NOMO-1 (cell line): ENCODE data around the gene CAMK2N2.

Experiments
- DNase-seq, 2 experiments: peaks; one replicate each; lab custom pipeline; 2025; ENCODE audit not compliant: unreplicated experiment in 2 of 2; lab: John Stamatoyannopoulos, UW

The CAMK2N2 gene

DNA sequence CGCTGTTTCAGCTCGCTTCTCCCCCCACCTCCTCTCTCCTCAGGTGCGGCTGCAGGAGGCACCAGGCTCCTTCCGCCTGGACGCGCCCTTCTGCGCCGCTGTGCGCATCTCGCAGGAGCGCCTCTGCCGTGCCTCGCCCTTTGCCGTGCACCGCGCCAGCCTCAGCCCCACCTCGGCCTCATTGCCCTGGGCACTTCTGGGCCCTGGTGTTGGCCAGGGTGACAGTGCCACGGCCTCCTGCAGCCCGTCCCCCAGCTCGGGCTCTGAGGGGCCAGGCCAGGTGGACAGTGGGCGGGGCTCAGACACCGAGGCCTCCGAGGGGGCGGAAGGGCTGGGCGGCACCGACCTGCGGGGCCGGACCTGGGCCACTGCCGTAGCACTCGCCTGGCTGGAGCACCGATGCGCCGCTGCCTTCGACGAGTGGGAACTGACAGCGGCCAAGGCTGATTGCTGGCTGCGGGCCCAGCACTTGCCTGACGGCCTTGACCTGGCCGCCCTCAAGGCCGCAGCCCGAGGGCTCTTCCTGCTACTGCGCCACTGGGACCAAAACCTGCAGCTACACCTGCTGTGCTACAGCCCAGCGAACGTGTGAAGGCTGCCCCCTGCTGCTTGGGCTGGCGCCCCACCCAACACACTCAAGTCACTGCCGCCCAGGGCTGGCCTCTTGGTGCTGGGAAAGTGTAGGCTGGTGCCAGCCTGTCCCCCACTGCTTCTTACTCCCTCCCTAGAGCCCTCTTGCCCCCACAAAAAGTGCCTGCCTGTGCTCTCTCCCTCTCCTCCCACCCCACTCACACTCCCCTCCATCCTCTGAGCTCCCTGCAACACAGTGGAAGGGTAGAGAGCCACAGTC, 19.7 kb downstream of the CAMK2N2 start:
- no peak for DNase-seq

DNA sequence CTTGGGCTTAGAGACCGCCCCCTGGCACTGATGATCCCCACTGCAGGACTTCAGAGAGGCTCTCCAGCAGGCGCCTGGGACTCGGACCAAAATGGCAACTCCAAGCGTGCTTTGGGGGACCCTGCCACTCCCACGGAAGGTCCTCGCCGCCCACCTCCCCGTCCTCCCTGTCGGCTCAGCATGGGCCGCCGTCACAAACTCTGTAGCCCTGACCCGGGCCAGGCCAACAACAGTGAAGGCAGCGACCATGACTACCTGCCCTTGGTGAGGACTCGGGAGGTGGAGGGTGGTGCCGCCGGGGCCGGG, 20.3 kb downstream of the CAMK2N2 start:
- no peak for DNase-seq

DNA sequence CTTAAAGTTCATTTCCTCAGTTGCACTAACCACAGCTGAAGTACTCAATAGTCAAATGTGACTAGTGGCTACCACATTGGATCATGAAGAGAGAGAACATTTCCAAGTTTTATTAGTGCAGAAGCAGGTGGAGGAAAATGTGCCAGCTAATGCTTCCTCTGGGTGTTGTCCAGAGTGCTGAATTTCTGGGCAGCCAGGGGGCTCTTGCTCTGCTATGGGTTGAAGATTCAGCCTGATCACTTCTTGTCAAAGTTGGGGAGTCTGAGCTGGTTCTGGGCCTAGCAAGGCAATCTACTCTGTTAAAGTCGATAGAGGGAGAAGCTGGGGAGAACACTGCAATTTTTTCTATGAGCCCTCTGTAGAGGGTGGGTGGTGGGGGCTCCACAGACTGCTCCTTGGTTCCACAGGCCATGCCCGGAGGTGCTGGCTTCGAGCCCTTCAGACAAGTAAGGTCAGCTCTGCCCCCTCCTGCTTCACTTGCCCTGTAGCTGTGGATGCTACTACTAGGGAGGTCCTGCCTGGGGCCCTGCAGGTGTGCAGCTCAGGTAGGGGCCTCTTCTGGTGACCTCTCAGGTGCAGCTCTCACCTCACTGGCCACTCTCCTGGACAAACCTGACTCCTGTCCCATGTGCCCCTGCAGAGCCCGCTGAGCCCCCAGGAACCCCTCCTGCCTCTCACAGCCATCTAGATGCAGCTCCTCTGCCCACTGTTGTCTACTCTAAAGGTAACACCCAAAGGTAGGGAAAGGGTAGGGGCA, 20.8 kb downstream of the CAMK2N2 start:
- DNase-seq: peak in 1 of 2 experiments; percentile 45

DNA sequence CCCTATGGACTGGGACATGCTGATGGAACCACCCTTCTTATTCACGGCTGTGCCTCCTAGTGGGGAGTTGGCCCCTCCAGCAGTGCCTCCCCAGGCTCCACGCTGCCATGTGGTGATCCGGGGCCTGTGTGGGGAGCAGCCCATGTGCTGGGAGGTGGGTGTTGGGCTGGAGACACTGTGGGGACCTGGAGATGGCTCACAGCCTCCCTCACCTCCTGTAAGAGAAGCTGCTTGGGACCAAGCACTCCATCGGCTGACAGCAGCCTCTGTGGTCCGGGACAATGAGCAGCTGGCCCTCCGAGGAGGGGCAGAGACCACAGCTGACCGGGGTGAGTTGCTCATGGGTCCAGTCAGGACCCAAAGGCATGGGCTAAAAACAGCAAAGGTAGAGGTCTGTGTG, 21.6 kb downstream of the CAMK2N2 start:
- DNase-seq: no peak

DNA sequence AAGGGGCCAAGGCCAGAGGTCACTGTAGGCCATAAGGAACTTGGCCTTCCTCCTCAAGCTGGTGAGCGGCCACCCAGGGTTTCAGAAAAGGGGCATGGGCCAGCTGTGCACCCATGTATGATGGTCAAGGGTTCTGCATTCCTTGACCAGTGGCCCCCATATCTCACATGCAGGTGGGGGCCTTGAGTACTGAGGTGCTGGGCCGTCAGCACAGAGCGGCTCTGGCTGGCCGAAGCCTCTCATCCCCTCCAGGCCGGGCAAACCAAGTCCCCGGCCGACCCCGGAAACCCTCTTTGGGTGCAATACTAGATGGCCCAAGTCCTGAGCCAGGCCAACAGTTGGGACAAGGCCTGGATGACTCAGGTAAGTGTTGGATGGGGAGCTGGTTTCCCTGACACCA, 22.1 kb downstream of the CAMK2N2 start:
- no peak for DNase-seq

DNA sequence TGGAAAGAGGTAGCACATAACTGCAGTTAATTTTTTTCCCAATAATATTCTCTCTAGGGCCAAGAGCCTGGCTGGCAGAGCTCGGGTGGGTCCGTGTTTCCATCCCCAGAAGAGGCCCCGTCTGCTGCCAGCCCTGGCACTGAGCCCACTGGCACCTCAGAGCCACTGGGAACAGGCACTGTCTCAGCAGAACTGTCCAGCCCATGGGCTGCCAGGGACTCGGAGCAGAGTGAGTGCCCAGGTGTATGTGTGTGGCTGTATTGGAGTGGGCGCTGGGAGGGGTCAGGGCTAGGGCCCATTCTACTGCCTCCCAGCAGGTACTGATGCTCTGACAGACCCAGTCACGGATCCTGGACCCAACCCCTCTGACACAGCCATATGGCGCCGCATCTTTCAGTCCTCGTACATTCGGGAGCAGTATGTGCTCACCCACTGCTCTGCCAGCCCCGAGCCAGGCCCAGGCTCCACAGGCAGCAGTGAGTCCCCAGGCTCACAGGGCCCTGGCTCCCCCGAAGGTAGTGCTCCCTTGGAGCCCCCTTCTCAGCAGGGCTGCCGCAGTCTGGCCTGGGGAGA, 23.0 kb downstream of the CAMK2N2 start:
- no peak for DNase-seq

DNA sequence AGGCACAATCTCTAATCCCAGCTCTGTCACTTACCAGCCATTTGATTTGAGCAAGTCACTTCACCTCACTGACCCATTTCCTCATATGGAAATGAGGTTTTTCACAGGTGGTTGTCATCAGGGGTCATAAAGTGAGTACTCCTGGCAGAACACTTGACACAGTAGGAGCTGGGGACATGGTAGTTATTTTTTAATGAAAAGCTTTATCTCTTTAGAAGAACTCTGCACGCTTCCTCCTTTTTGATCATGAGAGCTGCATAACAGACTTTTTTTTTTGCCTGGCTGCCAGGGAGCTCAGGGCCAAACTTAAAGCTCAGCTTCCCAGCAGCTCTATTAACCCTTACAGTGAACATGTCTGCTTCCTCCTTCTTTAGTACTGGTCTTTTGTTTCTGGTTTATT, 23.5 kb downstream of the CAMK2N2 start:
- no peak for DNase-seq

DNA sequence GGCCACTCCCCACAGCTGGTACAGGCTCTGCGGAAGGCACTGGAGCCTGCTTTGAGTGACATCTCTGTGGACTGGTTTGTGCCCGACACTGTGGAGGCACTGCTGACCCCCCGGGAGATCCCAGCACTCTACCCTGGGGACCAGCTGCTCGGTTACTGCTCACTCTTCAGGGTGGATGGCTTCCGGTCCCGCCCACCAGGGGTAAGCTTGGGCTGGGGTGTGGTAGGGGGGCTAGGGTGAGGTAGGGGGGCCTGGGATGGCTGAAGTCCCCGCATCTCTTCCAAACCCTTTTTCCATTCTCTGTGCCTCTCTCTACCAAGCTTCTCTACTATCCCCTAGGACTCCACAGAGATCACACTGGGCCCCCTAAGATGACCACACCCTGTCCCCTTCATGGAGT, 24.1 kb downstream of the CAMK2N2 start:
- no peak for DNase-seq

DNA sequence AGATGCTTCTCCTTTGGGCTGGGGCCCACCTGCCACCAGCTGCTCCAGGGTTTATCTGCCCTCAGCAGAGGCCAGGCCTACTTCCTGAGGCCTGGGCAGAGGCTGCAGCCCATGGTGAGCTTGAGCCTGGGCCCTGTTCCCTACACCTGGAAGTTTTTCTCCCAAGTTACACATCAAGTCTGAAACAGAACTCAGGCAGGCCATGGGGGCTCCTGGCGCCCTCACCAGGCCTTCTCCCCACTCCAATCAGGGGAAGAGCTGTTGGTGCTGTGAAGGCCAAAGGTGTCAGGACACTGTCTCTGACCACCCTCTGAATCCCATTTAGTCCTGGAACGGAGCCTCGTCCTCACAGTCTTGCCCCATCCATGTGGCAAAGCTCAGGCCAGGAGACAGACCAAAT, 24.7 kb downstream of the CAMK2N2 start:
- no peak for DNase-seq

DNA sequence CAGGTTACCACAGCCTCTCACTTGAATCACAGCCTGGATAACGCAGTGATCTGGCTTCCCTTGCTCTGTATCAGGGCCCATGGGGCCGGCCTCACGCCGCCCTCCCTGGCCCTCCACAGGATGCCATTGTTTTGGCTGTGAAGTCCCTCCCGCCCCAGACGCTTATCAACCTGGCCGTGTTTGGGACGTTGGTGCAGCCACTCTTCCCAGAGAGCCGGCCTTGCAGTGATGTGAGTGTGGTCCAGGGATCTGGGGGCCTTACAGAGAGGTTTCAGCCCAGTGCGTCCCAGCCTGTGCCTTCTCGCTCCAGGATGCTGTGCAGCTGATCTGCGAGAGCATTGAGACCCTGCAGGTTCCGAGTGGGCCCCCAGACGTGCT, 25.3 kb downstream of the CAMK2N2 start:
- DNase-seq: no peak

DNA sequence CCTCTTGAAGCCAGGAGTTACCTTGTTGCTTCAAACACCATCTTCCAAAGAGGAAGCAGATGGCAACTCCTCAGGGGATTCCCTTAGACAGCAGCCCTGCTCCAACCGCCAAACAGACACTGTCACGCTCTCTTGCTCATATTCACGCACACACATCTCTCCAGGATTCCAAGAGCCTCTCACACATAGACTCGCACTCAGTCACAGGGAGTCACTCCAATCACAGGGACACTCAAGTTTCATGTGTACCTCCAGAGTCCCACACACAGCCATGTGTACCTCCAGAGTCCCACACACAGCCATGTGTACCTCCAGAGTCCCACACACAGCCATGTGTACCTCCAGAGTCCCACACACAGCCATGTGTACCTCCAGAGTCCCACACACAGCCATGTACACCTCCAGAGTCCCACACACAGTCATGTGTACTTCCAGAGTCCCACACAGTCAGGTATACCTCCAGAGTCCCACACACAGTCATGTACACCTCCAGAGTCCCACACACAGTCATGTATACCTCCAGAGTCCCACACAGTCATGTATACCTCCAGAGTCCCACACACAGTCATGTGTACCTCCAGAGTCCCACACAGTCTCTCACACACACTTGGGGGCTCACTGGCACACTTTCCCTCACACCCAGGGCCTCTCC, 25.8 kb downstream of the CAMK2N2 start:
- no peak for DNase-seq

DNA sequence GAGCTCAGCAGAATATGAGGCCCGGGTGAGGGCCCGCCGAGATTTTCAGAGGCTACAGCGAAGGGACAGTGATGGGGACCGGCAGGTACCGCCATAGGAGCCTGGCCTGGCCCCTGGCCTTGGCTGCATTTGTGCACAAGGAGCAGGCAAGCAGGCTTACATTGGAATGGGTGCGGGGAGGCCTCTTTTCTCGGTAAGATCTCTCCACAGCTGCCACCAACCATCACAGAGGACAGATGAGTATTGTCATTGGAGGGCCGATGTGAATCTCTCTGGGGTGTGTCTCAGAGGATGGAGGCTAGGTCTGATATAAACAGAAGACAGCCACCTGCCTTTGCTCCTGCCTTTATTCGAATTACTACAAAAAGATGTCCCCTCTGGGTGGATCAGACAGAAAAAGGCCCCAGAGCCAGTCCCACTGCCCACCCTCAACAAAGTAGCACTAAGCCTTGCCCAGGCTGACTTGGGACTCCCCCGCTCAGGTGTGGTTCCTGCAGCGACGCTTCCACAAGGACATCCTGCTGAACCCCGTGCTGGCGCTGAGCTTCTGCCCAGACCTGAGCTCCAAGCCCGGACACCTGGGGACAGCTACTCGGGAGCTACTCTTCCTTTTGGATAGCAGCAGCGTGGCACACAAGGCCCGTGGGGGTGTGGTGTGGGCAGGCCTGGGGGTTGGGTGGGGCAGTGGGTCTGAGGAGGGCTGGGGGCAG, 26.5 kb downstream of the CAMK2N2 start:
- DNase-seq: no peak

DNA sequence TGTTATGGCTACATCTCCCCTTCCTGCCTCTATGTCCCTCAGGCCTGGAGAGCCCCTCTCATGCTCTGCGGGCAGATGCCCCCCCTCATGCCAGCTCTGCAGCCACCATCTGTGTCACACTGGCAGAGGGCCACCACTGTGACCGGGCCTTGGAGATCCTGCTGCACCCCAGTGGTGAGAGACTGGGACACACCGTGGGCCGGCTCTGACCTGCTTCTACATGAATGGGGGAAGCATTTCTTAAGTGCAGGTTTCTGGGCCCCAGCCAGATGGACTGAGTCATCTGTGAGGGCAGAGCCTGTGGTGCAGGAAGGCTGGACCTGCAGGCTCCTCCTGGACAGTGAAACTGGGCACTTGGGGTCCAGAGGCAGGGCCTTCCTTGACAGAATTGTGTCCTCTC, 27.1 kb downstream of the CAMK2N2 start:
- no peak for DNase-seq

DNA sequence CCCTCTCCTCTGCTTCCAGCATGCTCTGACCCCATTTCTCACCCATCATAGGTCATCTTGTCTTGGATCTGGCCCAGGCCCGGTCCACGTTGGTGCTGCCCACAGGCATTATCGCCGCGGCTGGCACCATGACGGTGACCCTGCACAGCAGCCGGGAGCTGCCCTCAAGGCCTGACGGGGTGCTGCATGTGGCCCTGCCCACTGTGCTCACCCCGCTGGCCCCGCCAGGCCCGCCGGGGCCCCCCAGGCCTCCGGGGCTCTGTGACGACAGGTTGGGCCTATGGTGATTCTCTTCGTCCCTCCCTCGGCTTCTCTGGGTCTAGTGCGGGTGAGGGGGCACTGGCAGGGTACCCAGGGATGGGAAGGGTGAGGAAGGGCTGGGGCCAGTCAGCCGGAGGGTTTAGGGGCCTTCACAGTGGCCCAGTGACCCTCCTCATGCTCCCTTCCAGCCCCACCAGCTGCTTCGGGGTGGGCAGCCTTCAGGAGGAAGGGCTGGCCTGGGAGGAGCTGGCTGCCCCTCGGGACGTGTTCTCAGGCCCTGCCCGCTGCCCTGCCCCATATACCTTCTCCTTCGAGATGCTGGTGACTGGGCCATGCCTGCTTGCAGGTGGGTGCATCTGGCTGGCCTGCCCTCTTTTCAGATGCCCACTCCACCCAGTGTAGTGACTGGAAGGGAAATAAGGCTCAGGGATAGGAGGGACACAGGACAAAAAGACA, 28.1 kb downstream of the CAMK2N2 start:
- DNase-seq: no peak

DNA sequence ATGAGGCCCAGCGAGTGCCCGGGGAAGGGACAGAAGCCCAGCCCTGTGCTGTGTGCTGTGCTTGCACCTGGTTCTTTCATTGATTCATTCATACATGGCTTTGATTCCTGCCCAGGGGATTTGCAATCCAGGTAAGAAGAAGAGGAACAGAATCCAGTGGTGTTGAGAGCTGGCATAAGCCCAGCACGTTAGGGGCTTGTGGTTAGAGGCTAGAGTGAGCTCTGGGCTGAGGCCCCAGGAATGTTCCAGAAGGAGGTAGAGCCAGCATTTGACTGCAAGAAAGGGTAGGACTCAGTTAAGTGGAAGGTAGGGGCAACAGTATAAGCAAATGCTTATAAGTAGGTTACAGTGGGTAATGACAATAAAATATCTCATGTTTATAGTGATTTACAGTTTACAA, 29.7 kb downstream of the CAMK2N2 start:
- no peak for DNase-seq

DNA sequence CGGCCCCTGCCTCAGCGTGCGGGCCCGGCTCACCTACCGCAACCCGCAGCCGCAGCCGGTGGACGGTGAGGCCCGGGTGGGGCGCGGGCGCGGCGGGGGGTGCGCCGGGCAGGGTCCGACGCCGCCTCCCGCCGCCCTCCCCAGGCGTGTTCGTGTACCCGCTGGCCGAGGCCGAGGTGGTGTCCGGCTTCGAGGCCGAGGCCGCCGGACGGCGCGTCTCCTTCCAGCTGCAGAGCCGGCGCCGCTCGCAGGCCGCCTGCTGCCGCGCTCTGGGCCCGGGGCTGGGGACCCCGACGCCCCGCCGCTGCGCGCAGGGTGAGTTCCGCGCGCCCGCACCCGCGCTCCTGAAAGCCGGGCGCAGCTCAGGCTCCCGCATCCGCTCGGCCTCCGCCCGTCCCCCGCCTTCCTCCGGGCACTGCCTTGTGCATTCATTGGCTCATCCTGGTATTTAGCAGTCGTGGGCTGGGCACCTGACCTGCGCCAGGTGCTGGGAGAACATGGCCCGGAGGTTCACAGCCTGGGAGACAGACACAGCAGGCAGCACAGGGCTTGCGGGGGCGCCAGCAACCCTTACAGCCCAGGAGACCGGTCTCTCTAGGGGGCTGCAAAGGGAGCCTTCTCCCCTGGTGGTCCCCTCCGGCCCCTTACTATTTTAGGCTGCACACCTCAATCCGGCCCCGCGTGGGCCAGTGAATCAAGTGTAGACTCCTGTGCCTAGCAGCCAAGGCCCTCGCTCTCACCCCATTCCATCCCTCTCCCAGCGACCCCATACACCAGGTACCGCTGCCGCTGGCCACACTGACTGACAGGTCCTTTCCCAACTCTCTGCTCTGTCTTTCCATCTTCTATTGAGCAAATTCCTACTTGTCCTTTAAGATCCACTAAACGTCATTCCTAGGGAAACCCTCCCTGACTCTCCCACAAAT, 30.5 kb downstream of the CAMK2N2 start:
- no peak for DNase-seq

DNA sequence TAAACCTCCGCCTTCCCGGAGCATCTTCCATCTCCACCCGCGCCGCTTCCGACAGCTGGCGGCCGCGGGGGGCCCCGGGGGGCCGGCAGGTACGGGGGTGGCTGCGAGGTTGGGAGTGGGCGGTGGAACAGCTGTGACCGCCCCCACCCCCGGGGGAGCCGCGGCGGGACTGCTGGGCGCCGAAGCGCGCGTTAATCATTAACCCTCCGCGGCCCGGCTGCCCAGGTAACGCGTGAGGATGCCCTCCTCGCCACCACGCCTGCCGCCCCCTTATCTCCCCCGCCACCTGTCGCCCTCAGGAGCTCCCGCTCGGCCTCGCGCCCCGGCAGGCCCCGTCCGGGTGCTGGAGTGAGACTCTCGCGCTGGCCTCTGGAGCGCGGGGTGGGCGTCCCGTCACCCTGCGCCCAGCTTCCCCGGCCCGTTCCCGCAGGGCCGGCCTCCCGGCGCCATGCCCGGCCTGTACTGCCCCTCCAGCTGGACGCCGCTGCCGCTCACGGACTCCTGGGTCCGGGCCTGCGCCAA, 31.2 kb downstream of the CAMK2N2 start:
- no peak for DNase-seq

DNA sequence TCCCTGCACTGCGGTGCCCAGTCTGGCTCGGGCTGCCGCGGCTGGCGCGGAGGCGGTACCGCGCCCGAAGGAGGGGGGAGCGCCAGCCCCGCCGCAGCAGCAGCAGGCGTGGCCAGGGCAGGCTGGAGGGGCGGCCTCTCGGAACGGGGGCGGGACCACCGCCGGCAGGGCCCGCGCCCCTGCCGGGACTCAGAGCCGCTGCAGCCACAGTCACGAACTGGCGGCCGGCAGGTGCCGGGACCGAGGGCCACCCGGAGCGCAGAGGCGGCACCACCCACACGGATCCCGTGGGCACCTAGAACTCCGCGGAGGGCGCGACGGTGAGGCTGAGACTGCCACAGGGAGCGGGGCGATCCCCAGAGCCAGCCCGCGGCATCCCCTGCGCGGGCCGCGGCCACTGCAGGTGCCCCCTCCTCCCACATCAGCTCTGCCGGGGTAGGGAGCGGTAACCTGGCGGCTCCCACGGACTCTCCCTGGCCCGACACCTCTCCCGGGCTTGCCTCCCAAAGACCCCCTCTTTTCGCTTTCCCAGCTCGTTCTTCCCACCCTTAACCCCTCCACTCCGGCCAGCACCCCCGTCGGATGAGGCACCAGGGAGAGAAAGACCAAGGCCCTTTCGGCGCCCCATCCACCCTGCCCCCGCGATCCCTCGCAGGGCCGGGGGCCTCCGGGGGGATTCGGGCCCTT, 31.8 kb downstream of the CAMK2N2 start, which contains the start of gene VWA5B2:
Gene VWA5B2 (plus strand): TSS at position 192 of the 687 bp plus-strand sequence. CDS start 944 bp downstream, outside the sequence.
- peak; percentile 61 to 62 for DNase-seq
